Measurements from ENCODE around the gene PROCA1. TPM values are rescaled to one million over a fixed set of nuclear protein-coding genes. Genes with fewer than 3 reads are reported as not detected.
A peak's percentile ranks its signal among the peaks of the same experiment; 100 is the strongest.

PROCA1 gene
- polyA plus RNA-seq, 3 donors = 0.31 to 8.9 (median 0.78) TPM

DNA sequence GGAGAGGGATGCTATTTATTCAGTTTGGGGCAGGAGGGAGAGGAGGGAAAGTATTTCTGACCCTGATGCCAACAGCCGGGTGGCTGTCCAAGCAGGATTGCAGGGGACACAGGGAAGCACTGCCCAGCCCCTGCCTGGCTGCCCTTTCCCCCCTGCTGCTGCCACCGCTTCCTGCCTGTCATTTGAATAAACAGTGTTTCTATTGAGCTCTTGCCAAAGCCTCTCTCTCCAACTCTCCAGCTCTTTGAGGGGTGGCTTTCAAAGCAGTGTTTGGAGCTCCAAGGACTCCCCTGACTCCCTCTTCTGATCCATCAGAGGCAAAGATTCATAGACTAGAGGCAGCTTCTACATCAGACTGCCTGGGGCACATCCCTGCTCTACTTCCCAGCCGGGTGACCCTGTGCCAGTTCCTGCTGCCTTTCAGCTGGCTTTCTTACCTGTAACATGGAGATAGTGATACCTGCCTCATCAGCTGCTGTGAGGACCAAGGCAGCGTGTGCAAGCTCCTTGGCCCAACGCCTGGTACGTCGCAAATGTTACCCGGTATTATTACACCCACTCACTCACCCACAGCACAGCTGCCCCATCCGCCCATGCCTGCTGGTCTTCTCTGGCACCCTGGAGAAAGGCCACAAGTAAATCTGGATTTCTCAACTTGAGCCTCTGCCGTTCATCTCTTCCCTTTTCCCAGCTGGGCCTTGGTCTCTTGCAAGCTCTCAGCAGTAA lies 9.5 kb downstream of the PROCA1 start:
- Histone ChIP-seq H3K4me1 (ENCODE audit: control insufficient read depth in 1 of 2, insufficient read depth in 2 of 2, low read length in 2 of 2) (no peaks in the 10 kb centered on the region), H3K9me3 (replicated peaks in 1 of 2; ENCODE audit: control insufficient read depth in 1 of 2, insufficient read depth in 1 of 2, low read length in 2 of 2) (no peaks in the 10 kb centered on the region), H3K27ac (ENCODE audit: low read depth in 1 of 2, low read length in 2 of 2) (no peak overlapping the region), H3K4me3 (replicated peaks in 1 of 3; ENCODE audit: low read depth in 2 of 3, low read length in 3 of 3) (no peak overlapping the region), H4K20me1 (ENCODE audit: insufficient read depth, low read length) (peaks cover 19% of the 10 kb centered on the region), H3K36me3 (replicated peaks in 1 of 2; ENCODE audit: control insufficient read depth in 1 of 2, insufficient read depth in 2 of 2, low read length in 2 of 2) (peaks cover 73 to 86% of the 10 kb centered on the region in 2 donors), H3K79me2 (ENCODE audit: insufficient read depth, low read length) (no peaks in the 10 kb centered on the region), H3K4me2 (replicated peaks; ENCODE audit: extremely low read depth, low read length, poor library complexity, severe bottlenecking) (no peak overlapping the region), H3K27me3 (ENCODE audit: control insufficient read depth in 2 of 2, insufficient read depth in 2 of 2, low read length in 2 of 2) (no peaks in the 10 kb centered on the region), H3K9ac (ENCODE audit: insufficient read depth, low read length, poor library complexity, severe bottlenecking) (no peak overlapping the region), H2AFZ (ENCODE audit: insufficient read depth, low read depth, low read length, poor library complexity, severe bottlenecking) (no peak overlapping the region)
- 90% methylated on average over 9 of the region's 10 CpGs for WGBS (ENCODE audit: insufficient coverage)
- H3K4me3 Mint-ChIP-seq = no peak overlapping the region
- H3K27me3 Mint-ChIP-seq (ENCODE audit: low read depth in 3 of 3) = peaks cover 0 to 2% (median 2%) of the 10 kb centered on the region in 3 donors
- no peaks in the 10 kb centered on the region for H3K9me3 Mint-ChIP-seq
- TF ChIP-seq, protein P1, sequence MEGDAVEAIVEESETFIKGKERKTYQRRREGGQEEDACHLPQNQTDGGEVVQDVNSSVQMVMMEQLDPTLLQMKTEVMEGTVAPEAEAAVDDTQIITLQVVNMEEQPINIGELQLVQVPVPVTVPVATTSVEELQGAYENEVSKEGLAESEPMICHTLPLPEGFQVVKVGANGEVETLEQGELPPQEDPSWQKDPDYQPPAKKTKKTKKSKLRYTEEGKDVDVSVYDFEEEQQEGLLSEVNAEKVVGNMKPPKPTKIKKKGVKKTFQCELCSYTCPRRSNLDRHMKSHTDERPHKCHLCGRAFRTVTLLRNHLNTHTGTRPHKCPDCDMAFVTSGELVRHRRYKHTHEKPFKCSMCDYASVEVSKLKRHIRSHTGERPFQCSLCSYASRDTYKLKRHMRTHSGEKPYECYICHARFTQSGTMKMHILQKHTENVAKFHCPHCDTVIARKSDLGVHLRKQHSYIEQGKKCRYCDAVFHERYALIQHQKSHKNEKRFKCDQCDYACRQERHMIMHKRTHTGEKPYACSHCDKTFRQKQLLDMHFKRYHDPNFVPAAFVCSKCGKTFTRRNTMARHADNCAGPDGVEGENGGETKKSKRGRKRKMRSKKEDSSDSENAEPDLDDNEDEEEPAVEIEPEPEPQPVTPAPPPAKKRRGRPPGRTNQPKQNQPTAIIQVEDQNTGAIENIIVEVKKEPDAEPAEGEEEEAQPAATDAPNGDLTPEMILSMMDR (IDR thresholded peaks at IDR 0.05) = no peak
- peak overlapping the region in 2 of 7 donors; percentile 6 to 35 for H3K27ac Mint-ChIP-seq
- intact Hi-C loops (cut with micrococcal nuclease) = no loop called here
- H3K4me1 Mint-ChIP-seq = peaks cover 1% of the 10 kb centered on the region
- no peak for DNase-seq
- H3K36me3 Mint-ChIP-seq = peaks cover 81 to 84% of the 10 kb centered on the region in 2 donors

DNA sequence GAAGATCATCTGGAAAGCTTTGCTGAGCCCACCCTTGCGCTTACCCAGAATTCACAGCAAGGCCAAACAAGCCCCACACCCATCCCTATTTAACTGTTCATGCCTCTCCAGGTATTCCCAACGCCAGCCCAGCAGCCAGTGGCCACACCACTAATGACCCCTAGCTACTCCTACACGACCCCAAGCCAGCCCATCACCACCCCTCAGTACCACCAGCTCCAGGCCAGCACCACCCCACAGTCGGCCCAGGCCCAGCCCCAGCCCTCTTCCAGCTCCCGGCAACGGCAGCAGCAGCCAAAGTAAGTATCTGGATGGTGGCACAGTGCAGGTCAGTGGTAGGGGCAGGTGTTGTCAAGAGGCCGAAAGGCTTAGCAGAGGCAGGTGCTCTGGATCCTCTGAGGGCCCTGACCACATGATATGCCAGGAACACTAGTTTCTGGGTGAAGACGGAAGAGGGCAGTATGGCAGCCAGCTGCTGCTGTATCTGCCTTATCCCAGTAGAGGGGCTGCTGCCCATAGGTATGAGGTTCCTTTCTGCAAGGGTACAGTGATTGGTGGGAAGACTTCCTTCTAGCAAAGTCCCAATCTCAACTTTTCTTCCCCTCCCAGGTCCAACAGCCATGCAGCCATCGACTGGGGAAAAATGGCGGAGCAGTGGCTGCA lies 10.7 kb downstream of the PROCA1 start:
- Histone ChIP-seq H3K9me3 (replicated peaks in 1 of 2; ENCODE audit: control insufficient read depth in 1 of 2, insufficient read depth in 1 of 2, low read length in 2 of 2) (no peaks in the 10 kb centered on the region), H3K36me3 (replicated peaks in 1 of 2; ENCODE audit: control insufficient read depth in 1 of 2, insufficient read depth in 2 of 2, low read length in 2 of 2) (peaks cover 86 to 97% of the 10 kb centered on the region in 2 donors), H3K27ac (ENCODE audit: low read depth in 1 of 2, low read length in 2 of 2) (no peak overlapping the region), H3K4me2 (replicated peaks; ENCODE audit: extremely low read depth, low read length, poor library complexity, severe bottlenecking) (no peak overlapping the region), H3K4me1 (ENCODE audit: control insufficient read depth in 1 of 2, insufficient read depth in 2 of 2, low read length in 2 of 2) (no peaks in the 10 kb centered on the region), H3K4me3 (replicated peaks in 1 of 3; ENCODE audit: low read depth in 2 of 3, low read length in 3 of 3) (no peak overlapping the region), H4K20me1 (ENCODE audit: insufficient read depth, low read length) (peaks cover 22% of the 10 kb centered on the region), H2AFZ (ENCODE audit: insufficient read depth, low read depth, low read length, poor library complexity, severe bottlenecking) (no peak overlapping the region), H3K27me3 (ENCODE audit: control insufficient read depth in 2 of 2, insufficient read depth in 2 of 2, low read length in 2 of 2) (no peaks in the 10 kb centered on the region), H3K79me2 (ENCODE audit: insufficient read depth, low read length) (no peaks in the 10 kb centered on the region), H3K9ac (ENCODE audit: insufficient read depth, low read length, poor library complexity, severe bottlenecking) (no peak overlapping the region)
- DNase-seq = no peak
- peak overlapping the region in 3 of 7 donors; percentile 26 to 69 (median 37) for H3K27ac Mint-ChIP-seq
- H3K4me1 Mint-ChIP-seq = no peaks in the 10 kb centered on the region
- H3K27me3 Mint-ChIP-seq (ENCODE audit: low read depth in 3 of 3) = peaks cover 0 to 2% (median 2%) of the 10 kb centered on the region in 3 donors
- WGBS (ENCODE audit: insufficient coverage) = 99% methylated on average over 9 of the region's 10 CpGs
- TF ChIP-seq, protein P1 (IDR thresholded peaks at IDR 0.05) = no peak
- peaks cover 89 to 96% of the 10 kb centered on the region in 2 donors for H3K36me3 Mint-ChIP-seq
- intact Hi-C loops (cut with micrococcal nuclease) = no loop called here
- H3K9me3 Mint-ChIP-seq = no peaks in the 10 kb centered on the region
- no peak overlapping the region for H3K4me3 Mint-ChIP-seq

Measured in CD14-positive monocyte (primary cell).